Measurements from ENCODE around the gene DHRS11.

DNA sequence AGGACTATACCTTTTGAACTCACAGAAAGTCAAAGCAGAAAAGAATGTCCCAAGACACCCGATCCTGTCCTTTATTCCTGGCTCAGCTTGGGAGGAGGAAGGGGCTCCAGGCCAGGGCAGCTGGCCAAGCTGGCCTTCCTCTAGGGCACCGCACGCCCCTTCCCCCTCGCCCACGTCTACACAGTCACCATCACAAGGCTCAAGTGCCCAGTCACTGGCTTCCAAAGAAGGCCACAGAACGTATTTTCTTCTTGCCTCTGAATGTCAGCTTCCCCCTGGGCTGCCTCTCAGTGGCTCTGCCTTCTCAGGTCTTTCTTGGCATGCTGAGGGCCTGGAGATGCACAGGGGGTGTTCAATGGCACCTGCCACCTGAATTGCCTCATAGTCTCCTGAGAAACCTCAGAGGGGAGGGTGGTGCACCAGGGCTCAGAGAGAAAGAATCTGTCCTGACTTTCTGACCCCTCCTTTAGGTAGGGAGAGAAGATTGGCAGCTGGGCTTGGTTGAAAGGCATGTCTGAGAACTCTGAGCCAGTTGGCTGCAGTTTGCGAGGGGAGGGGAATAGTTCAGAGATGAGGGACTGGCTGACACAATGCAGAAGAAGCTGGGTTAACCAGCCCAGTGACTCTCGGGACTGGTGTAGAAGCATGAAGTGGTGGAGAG lies 2.1 kb downstream of the DHRS11 start:
- TF ChIP-seq, protein P1, sequence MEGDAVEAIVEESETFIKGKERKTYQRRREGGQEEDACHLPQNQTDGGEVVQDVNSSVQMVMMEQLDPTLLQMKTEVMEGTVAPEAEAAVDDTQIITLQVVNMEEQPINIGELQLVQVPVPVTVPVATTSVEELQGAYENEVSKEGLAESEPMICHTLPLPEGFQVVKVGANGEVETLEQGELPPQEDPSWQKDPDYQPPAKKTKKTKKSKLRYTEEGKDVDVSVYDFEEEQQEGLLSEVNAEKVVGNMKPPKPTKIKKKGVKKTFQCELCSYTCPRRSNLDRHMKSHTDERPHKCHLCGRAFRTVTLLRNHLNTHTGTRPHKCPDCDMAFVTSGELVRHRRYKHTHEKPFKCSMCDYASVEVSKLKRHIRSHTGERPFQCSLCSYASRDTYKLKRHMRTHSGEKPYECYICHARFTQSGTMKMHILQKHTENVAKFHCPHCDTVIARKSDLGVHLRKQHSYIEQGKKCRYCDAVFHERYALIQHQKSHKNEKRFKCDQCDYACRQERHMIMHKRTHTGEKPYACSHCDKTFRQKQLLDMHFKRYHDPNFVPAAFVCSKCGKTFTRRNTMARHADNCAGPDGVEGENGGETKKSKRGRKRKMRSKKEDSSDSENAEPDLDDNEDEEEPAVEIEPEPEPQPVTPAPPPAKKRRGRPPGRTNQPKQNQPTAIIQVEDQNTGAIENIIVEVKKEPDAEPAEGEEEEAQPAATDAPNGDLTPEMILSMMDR (conservative IDR thresholded peaks at IDR 0.05; ENCODE audit: low read depth in 2 of 2) = no peak
- TF ChIP-seq CREB1 (CRISPR knock-in tag; IDR thresholded peaks at IDR 0.05; ENCODE audit: low read depth) (no peak), POLR2AphosphoS5 (IDR thresholded peaks at IDR 0.05; ENCODE audit: low read depth) (no peak), EZH2phosphoT487 (IDR thresholded peaks at IDR 0.05; ENCODE audit: unreplicated experiment) (no peak), JUNB (IDR thresholded peaks at IDR 0.05; ENCODE audit: unreplicated experiment) (no peak), EZH2 (IDR thresholded peaks at IDR 0.05; ENCODE audit: low read depth, unreplicated experiment) (no peak), ZNF331 (CRISPR knock-in tag; IDR thresholded peaks at IDR 0.05; ENCODE audit: low read depth) (no peak), NANOG (IDR thresholded peaks at IDR 0.05; ENCODE audit: borderline replicate concordance) (no peak), STAT1 (IDR thresholded peaks at IDR 0.05; ENCODE audit: unreplicated experiment) (no peak), ZNF114 (CRISPR knock-in tag; IDR thresholded peaks at IDR 0.05) (no peak)
- TF ChIP-seq, protein P2, sequence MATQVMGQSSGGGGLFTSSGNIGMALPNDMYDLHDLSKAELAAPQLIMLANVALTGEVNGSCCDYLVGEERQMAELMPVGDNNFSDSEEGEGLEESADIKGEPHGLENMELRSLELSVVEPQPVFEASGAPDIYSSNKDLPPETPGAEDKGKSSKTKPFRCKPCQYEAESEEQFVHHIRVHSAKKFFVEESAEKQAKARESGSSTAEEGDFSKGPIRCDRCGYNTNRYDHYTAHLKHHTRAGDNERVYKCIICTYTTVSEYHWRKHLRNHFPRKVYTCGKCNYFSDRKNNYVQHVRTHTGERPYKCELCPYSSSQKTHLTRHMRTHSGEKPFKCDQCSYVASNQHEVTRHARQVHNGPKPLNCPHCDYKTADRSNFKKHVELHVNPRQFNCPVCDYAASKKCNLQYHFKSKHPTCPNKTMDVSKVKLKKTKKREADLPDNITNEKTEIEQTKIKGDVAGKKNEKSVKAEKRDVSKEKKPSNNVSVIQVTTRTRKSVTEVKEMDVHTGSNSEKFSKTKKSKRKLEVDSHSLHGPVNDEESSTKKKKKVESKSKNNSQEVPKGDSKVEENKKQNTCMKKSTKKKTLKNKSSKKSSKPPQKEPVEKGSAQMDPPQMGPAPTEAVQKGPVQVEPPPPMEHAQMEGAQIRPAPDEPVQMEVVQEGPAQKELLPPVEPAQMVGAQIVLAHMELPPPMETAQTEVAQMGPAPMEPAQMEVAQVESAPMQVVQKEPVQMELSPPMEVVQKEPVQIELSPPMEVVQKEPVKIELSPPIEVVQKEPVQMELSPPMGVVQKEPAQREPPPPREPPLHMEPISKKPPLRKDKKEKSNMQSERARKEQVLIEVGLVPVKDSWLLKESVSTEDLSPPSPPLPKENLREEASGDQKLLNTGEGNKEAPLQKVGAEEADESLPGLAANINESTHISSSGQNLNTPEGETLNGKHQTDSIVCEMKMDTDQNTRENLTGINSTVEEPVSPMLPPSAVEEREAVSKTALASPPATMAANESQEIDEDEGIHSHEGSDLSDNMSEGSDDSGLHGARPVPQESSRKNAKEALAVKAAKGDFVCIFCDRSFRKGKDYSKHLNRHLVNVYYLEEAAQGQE (IDR thresholded peaks at IDR 0.05; ENCODE audit: unreplicated experiment) = no peak
- TF ChIP-seq, protein P3, sequence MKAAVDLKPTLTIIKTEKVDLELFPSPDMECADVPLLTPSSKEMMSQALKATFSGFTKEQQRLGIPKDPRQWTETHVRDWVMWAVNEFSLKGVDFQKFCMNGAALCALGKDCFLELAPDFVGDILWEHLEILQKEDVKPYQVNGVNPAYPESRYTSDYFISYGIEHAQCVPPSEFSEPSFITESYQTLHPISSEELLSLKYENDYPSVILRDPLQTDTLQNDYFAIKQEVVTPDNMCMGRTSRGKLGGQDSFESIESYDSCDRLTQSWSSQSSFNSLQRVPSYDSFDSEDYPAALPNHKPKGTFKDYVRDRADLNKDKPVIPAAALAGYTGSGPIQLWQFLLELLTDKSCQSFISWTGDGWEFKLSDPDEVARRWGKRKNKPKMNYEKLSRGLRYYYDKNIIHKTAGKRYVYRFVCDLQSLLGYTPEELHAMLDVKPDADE (IDR thresholded peaks at IDR 0.05) = no peak
